A549 (cell line): Measurements from ENCODE around the gene USF1.

Source experiments
- POLR2A ChIP-seq: IDR thresholded peaks from 2 replicates; pipeline ENCODE4 v1.6.1; 2012; ENCODE audit warnings: mild to moderate bottlenecking, low read length
- SMC3 ChIP-seq: fragments of >200 bp; sonication (Bioruptor Twin); formaldehyde crosslinking; IDR thresholded peaks from 3 replicates; pipeline ENCODE4 v1.6.1; 2018; ENCODE audit warnings: inconsistent platforms

DNA sequence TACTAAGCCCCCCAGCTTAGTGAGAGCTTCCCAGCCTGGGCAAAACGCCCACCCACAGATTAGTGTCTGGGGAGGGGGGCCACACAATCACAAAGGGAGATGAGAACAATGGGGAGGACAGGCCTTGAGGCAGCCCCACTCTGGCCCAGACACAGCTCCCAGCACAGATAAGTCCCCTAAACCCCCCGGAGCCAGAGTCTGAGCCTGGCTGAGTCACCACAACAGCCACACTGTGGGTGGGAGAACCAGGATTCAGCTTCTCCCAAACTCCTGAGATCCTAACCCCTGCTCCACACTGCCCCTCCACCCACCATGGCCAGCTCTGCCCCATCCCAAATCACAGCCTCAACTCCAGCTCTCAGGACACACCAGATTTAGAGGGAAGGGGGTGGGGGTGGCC lies 39.4 kb upstream of the USF1 start:
- no peak for TF ChIP-seq SMC3
- TF ChIP-seq POLR2A: no peak
